ENCODE results near the gene MAP3K3. TPM values are rescaled to one million over a fixed set of nuclear protein-coding genes. Genes with fewer than 3 reads are reported as not detected.
A peak's percentile ranks its signal among the peaks of the same experiment; 100 is the strongest.

MAP3K3 gene
- total RNA-seq, 1 donor from 2014 or later, result 75.6 TPM

DNA sequence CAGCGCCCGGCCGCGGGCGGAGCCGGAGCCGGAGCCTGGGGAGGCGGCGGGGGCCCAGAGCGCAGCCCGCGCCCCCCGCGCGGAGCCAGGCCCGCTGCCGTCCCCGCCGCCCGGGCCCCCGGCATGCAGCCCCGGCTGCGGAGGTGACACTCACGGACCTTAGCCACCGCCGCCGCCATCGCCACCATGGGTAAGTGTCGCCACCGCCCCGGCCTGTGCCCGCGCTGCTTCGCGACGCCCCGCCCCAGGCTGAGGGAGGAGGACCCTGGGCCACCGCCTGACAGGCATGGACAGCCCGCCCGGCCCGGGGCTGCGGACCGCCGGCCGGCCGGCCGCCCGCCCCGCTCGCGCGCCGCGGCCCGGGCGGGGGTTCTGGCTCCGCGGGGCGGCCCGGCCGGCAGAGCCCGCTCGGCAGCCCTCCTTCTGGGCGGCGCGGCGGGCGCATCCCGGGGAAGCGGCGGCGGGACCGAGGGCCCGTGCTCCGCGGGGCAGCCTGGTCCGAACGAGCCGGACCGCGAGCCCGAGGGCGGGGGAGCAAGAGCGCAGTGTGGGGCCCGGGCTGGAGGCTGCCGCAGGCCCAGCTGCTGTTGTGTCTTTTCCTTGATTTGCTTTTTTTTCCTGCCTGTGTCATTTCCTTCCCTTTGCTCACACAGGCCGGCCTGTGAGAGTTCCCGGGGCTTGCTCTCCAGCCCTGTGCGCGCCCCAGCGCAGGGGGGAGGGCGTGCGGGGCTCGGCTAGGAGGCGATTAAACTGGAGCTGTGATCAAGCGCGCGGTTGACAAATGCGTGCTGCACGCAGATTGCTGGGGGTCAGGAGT, 565 bp downstream of the MAP3K3 start:
- H3K4me1 ChIP-seq, result peaks cover 4 to 30% of the 10 kb centered on the region in 2 donors
- peak in 1 of 2 donors; percentile 85 for DNase-seq (ENCODE audit: low spot score in 2 of 2)

DNA sequence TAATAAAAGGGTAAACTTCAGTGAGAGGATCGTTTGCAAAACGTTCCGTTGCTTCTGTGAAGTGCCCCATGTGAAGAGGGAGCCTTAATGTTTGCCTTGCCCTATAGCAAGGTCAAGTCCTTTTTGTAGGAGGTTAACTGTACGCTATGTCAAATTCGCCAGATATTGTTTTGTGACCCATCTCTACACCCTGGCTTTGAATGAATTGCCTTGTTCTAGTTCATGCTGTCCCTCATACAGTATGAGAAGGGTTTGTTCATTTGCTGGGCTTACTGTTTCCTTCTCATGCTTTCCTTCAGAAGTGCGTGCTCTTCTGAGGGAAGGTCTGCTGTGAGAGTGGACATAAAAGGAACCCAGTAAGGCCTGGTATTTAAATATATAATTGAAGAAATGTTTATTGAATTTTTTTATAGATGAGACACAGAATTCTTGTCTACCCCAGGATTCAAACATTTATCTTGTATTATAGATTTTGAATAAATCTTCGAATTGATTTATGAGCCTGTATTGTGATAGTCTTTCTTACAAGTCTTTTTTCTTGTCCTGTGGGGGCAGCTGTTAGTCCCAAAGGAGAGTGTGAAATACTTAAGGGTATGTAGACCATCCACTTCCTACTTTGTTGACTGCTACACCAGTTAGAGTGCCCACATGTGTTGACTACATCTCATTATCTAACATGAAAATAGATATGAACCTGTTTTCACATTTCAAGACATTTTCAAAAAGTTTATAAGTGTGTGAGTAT, 1.7 kb downstream of the MAP3K3 start:
- Histone ChIP-seq H3K4me3 (peak overlapping the region; percentile 59 to 73), H3K27ac (no peak overlapping the region), H3K36me3 (peaks cover 0 to 5% of the 10 kb centered on the region in 2 donors), H3K4me1 (peaks cover 4 to 30% of the 10 kb centered on the region in 2 donors), H3K27me3 (no peaks in the 10 kb centered on the region), H3K9me3 (no peaks in the 10 kb centered on the region)
- DNase-seq (ENCODE audit: low spot score in 2 of 2), result no peak
- TF ChIP-seq, protein P1, sequence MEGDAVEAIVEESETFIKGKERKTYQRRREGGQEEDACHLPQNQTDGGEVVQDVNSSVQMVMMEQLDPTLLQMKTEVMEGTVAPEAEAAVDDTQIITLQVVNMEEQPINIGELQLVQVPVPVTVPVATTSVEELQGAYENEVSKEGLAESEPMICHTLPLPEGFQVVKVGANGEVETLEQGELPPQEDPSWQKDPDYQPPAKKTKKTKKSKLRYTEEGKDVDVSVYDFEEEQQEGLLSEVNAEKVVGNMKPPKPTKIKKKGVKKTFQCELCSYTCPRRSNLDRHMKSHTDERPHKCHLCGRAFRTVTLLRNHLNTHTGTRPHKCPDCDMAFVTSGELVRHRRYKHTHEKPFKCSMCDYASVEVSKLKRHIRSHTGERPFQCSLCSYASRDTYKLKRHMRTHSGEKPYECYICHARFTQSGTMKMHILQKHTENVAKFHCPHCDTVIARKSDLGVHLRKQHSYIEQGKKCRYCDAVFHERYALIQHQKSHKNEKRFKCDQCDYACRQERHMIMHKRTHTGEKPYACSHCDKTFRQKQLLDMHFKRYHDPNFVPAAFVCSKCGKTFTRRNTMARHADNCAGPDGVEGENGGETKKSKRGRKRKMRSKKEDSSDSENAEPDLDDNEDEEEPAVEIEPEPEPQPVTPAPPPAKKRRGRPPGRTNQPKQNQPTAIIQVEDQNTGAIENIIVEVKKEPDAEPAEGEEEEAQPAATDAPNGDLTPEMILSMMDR (IDR thresholded peaks at IDR 0.05), result no peak
- intact Hi-C loops (cut with DNase I), result loop anchor here (2.0 to 5.0 kb wide), 6 partner anchors 75 to 1147 kb away; partner anchors contain the start of genes CCDC47, CYB561, FTSJ3 and PSMC5

More for the DNA sequence above, 565 bp downstream of the MAP3K3 start:
- no peaks in the 10 kb centered on the region for H3K36me3 ChIP-seq
- no peaks in the 10 kb centered on the region for H3K27me3 ChIP-seq
- peak overlapping the region; percentile 73 to 79 for H3K27ac ChIP-seq
- TF ChIP-seq, protein P1 (IDR thresholded peaks at IDR 0.05), result no peak
- peak overlapping the region; percentile 59 to 73 for H3K4me3 ChIP-seq
- H3K9me3 ChIP-seq, result no peaks in the 10 kb centered on the region
- intact Hi-C loops (cut with DNase I), result loop anchor here (1.0 to 5.0 kb wide), 7 partner anchors 72 to 1145 kb away; partner anchors contain the start of genes CCDC47, CYB561, DCAF7 and FTSJ3

DNA sequence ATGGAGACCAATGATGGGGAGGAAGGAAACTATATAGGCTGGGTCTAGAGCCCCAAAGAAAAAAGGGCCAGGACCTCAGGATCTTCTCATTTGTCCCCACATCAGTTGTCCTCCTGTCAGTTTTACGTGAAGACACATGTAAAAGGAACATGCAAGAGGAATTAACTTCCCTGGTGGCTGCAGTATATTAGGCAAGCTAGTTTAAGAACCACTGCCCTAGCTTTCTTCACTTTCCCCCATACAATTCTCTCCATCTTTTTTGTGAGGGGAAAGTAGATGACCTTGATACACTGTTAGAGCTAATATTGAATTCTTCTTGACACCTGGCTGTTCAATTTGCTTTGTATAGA, 2.3 kb downstream of the MAP3K3 start:
- peak overlapping the region in 1 of 2 donors; percentile 73 for H3K4me3 ChIP-seq
- no peak for DNase-seq (ENCODE audit: low spot score in 2 of 2)
- H3K4me1 ChIP-seq, result peaks cover 4 to 33% of the 10 kb centered on the region in 2 donors
- peaks cover 4 to 8% of the 10 kb centered on the region in 2 donors for H3K36me3 ChIP-seq
- intact Hi-C loops (cut with DNase I), result loop anchor here (5.0 kb wide), 2 partner anchors 177 to 1147 kb away; partner anchors contain the start of genes CYB561 and TLK2
- TF ChIP-seq, protein P1 (IDR thresholded peaks at IDR 0.05), result no peak
- no peaks in the 10 kb centered on the region for H3K9me3 ChIP-seq
- no peaks in the 10 kb centered on the region for H3K27me3 ChIP-seq
- no peak overlapping the region for H3K27ac ChIP-seq

DNA sequence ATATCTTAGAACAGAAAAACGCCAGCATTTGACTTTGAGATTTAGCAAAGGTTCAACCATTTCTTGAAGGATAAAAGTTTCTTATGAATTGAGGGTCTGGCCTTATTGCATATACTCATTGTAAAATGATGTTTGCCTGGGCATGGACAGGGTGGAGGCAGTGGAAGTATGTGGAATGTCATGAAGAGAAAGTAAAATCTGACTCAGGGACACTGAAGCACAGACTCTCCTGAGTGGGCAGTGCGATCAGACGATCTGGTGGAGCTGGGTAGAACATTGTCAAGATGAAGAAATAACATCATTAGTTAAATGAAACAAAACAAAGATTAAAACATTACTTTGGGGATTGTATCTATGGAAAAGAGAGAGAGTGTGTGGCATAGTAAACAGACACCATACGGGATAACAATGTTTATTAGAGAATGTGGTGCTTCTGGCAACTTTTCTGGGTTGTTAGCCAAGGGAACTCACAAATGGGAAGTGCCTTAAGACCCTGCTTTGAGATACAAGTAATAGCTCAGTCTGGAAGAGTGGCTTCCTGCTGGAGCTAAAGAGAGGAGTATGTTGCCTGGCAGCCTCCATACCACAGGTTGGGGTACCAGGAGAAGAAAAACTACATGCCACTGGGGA, 4.4 kb downstream of the MAP3K3 start:
- Histone ChIP-seq H3K27ac (no peak overlapping the region), H3K27me3 (no peaks in the 10 kb centered on the region), H3K4me1 (peaks cover 4 to 33% of the 10 kb centered on the region in 2 donors), H3K9me3 (no peaks in the 10 kb centered on the region), H3K4me3 (no peak overlapping the region), H3K36me3 (peaks cover 6 to 8% of the 10 kb centered on the region in 2 donors)
- TF ChIP-seq, protein P1 (IDR thresholded peaks at IDR 0.05), result no peak
- intact Hi-C loops (cut with DNase I), result no loop called here
- no peak for DNase-seq (ENCODE audit: low spot score in 2 of 2)

DNA sequence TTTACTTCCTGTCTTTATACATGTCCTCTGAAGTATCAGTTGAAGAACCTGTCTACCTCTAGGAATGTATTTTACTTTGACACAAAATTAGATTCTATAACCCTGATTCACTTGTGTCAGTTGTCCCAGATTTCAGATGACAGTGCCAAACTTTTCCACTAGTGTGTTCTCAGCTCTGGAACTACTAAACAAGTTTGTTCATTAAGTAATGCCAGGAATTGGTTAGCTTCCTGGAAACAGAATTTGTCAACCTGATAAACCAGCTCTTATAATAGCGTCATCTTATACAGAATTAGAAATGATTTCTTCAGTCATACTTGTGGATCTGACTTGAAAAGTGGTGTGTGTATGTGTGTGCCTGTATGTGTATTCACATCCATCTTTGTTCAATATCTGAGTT, 7.4 kb downstream of the MAP3K3 start:
- peaks cover 0 to 22% of the 10 kb centered on the region in 2 donors for H3K4me1 ChIP-seq
- intact Hi-C loops (cut with DNase I), result no loop called here

More for the DNA sequence above, 7.4 kb downstream of the MAP3K3 start:
- TF ChIP-seq, protein P1 (IDR thresholded peaks at IDR 0.05), result no peak
- DNase-seq (ENCODE audit: low spot score in 2 of 2), result no peak
- Histone ChIP-seq H3K27me3 (no peaks in the 10 kb centered on the region), H3K4me3 (no peak overlapping the region), H3K27ac (no peak overlapping the region), H3K36me3 (peaks cover 27 to 29% of the 10 kb centered on the region in 2 donors), H3K9me3 (no peaks in the 10 kb centered on the region)

Measured in ascending aorta (tissue), 2 donors.